HCT116 (cell line): Measurements from ENCODE around the gene ZNF521. TPM values are rescaled to one million over a fixed set of nuclear protein-coding genes. Genes with fewer than 3 reads are reported as not detected.

ENCODE experiments used
- ATAC-seq: fragments of 200-7000 bp; cut with Tn5 transposase; 2 replicates; pipeline ENCODE4 v1.9.1; 2020; ENCODE audit warnings: mild to moderate bottlenecking, moderate library complexity
- BruUV-seq: library from RNA; stranded (reverse); fragments of 400-500 nt; replicated peaks from 2 replicates; lab custom pipeline; 2021; lab: Mats Ljungman, UMichigan
- CTCF ChIA-PET: fragments of 300-600 bp; sonication (Branson Sonifier 250); formaldehyde crosslinking; loops from one replicate; lab custom pipeline; 2021; ENCODE audit warnings: antibody characterized with exemption; lab: Charles Lee
- POLR2A ChIA-PET: fragments of 300-600, 350-600 bp; sonication (Branson Sonifier 250); formaldehyde crosslinking; loops from one replicate; lab custom pipeline; 2021; ENCODE audit warnings: antibody characterized with exemption; lab: Charles Lee
- RAD21 ChIA-PET, 2 experiments: fragments of 300-600 bp; sonication (Branson Sonifier 250); formaldehyde crosslinking; loops; one replicate each; lab custom pipeline; 2023; ENCODE audit warnings: low total read pairs in 2 of 2; ENCODE audit not compliant: uncharacterized antibody in 2 of 2, unreplicated experiment in 2 of 2, low non-redundant PET in 1 of 2; lab: Charles Lee
- DNase-seq: peaks from one replicate; pipeline ENCODE4 v3.0.0-alpha.2; 2010; ENCODE audit warnings: low read depth, low spot score
- H2AFZ ChIP-seq: fragments of 200-600 bp; shearing (Covaris generic), sonication (generic); 2 replicates; pipeline ENCODE4 v1.6.1; 2017; ENCODE audit warnings: low read depth, mixed run types, mixed read lengths, antibody characterized with exemption, low read length; ENCODE audit not compliant: poor library complexity, severe bottlenecking
- H3K27ac ChIP-seq: 2 replicates; pipeline ENCODE4 v1.5.1; 2012; ENCODE audit warnings: low read depth, low read length
- H3K27me3 ChIP-seq: fragments of 200-600 bp; sonication (generic); 2 replicates; pipeline ENCODE4 v1.6.1; 2016; ENCODE audit warnings: mixed run types, low read length, mixed read lengths; ENCODE audit not compliant: insufficient read depth
- H3K36me3 ChIP-seq, 2 experiments: fragments of 200-500 bp in 1 of 2; fragments of 200-600 bp in 1 of 2; sonication (Bioruptor generic) in 1 of 2; sonication (generic) in 1 of 2; 2 replicates each; pipeline versions ENCODE4 v1.5.1 to v1.6.1; 2014 to 2016; ENCODE audit warnings: low read length in 2 of 2, inconsistent platforms in 1 of 2, mixed read lengths in 1 of 2, mixed run types in 1 of 2; ENCODE audit not compliant: insufficient read depth in 2 of 2, control insufficient read depth in 1 of 2
- H3K4me1 ChIP-seq, 2 experiments: fragments of 200-600 bp in 1 of 2; sonication (generic) in 1 of 2; 2 replicates each; pipeline versions ENCODE4 v1.5.1 to v1.6.1; 2012 to 2017; ENCODE audit warnings: low read length in 2 of 2, inconsistent platforms in 1 of 2, mild to moderate bottlenecking in 1 of 2, mixed read lengths in 1 of 2, mixed run types in 1 of 2, moderate library complexity in 1 of 2; ENCODE audit not compliant: insufficient read depth in 2 of 2, control insufficient read depth in 1 of 2
- H3K4me2 ChIP-seq: fragments of 200-600 bp; sonication (generic); 2 replicates; pipeline ENCODE4 v1.6.1; 2017; ENCODE audit warnings: mixed run types, low read length, mixed read lengths
- H3K4me3 ChIP-seq, 2 experiments: fragments of 200-600 bp in 1 of 2; sonication (generic) in 1 of 2; replicated peaks in 1 of 2; 2 replicates each; pipeline ENCODE4 v1.5.1; 2011 to 2016; ENCODE audit warnings: low read length in 2 of 2, control low read depth in 1 of 2, low read depth in 1 of 2, mild to moderate bottlenecking in 1 of 2, mixed read lengths in 1 of 2, mixed run types in 1 of 2
- H3K79me2 ChIP-seq: fragments of 200-600 bp; sonication (generic); 2 replicates; pipeline ENCODE4 v1.6.1; 2017; ENCODE audit warnings: mild to moderate bottlenecking, mixed run types, low read length, moderate library complexity, mixed read lengths; ENCODE audit not compliant: insufficient read depth
- H3K9ac ChIP-seq: fragments of 200-600 bp; sonication (generic); 2 replicates; pipeline ENCODE4 v1.6.1; 2016; ENCODE audit warnings: low read length, mixed read lengths
- H3K9me2 ChIP-seq: fragments of 200-600 bp; sonication (generic), shearing (Covaris generic); 2 replicates; pipeline ENCODE4 v1.6.1; 2017; ENCODE audit warnings: mixed run types, mild to moderate bottlenecking, moderate library complexity; ENCODE audit not compliant: insufficient read depth
- H3K9me3 ChIP-seq, 2 experiments: fragments of 200-500 bp in 1 of 2; fragments of 200-600 bp in 1 of 2; sonication (Bioruptor generic) in 1 of 2; sonication (generic) in 1 of 2; 2 replicates each; pipeline ENCODE4 v1.6.1; 2014 to 2017; ENCODE audit warnings: low read length in 2 of 2, mixed read lengths in 2 of 2, inconsistent platforms in 1 of 2, low read depth in 1 of 2, mild to moderate bottlenecking in 1 of 2, mixed run types in 1 of 2, moderate library complexity in 1 of 2; ENCODE audit not compliant: control insufficient read depth in 1 of 2, insufficient read depth in 1 of 2
- H4K20me1 ChIP-seq: fragments of 200-600 bp; sonication (generic), shearing (Covaris generic); 2 replicates; pipeline ENCODE4 v1.6.1; 2017; ENCODE audit warnings: mixed run types, mild to moderate bottlenecking, moderate library complexity; ENCODE audit not compliant: insufficient read depth
- ATF3 ChIP-seq: IDR thresholded peaks from 2 replicates; pipeline ENCODE4 v1.6.1; 2012
- CBX3 ChIP-seq: IDR thresholded peaks from 2 replicates; pipeline ENCODE4 v1.6.1; 2012; ENCODE audit warnings: low read depth
- CTCF ChIP-seq, 3 experiments: fragments of 200-600 bp in 1 of 3; sonication (generic) in 1 of 3; IDR thresholded peaks in 2 of 3; conservative IDR thresholded peaks in 1 of 3; 2 replicates each; pipeline ENCODE4 v1.5.1; 2012 to 2017; ENCODE audit warnings: low read depth in 2 of 3, low read length in 2 of 3, antibody characterized with exemption in 1 of 3, borderline replicate concordance in 1 of 3, control low read depth in 1 of 3, mild to moderate bottlenecking in 1 of 3, mixed read lengths in 1 of 3, mixed run types in 1 of 3, moderate library complexity in 1 of 3; ENCODE audit not compliant: insufficient read depth in 1 of 3
- EGR1 ChIP-seq: IDR thresholded peaks from 2 replicates; pipeline ENCODE4 v1.6.1; 2012; ENCODE audit warnings: low read depth
- EZH2 ChIP-seq: fragments of 200-600 bp; sonication (generic); IDR thresholded peaks from 2 replicates; pipeline ENCODE4 v1.6.1; 2017; ENCODE audit warnings: antibody characterized with exemption, mixed run types
- EZH2phosphoT487 ChIP-seq: fragments of 200-600 bp; IDR thresholded peaks from 2 replicates; pipeline ENCODE4 v1.6.1; 2018; ENCODE audit warnings: antibody characterized with exemption, borderline replicate concordance
- FOSL1 ChIP-seq: IDR thresholded peaks from 2 replicates; pipeline ENCODE4 v1.6.1; 2012; ENCODE audit warnings: low read depth
- POLR2AphosphoS5 ChIP-seq: IDR thresholded peaks from 2 replicates; pipeline ENCODE4 v1.6.1; 2011; ENCODE audit warnings: mild to moderate bottlenecking, low read depth, low read length, moderate library complexity
- RAD21 ChIP-seq: IDR thresholded peaks from 2 replicates; pipeline ENCODE4 v1.6.1; 2012; ENCODE audit warnings: low read depth, mild to moderate bottlenecking
- SRF ChIP-seq: IDR thresholded peaks from 2 replicates; pipeline ENCODE4 v1.6.1; 2012; ENCODE audit warnings: low read depth
- TCF7L2 ChIP-seq: IDR thresholded peaks from 2 replicates; pipeline ENCODE4 v1.7.0; 2011; ENCODE audit warnings: borderline replicate concordance, inconsistent platforms; ENCODE audit not compliant: insufficient read depth, insufficient read length; ENCODE audit errors: extremely low read depth
- YY1 ChIP-seq: IDR thresholded peaks from 2 replicates; pipeline ENCODE4 v1.6.1; 2011; ENCODE audit warnings: low read length, low read depth, moderate library complexity, mild to moderate bottlenecking; ENCODE audit not compliant: insufficient replicate concordance; ENCODE audit errors: extremely low read depth
- ZFX ChIP-seq: fragments of 450-650 bp; IDR thresholded peaks from 2 replicates; pipeline ENCODE4 v1.6.1; 2017
- ZNF274 ChIP-seq: fragments of 200-500 bp; sonication (Bioruptor generic); IDR thresholded peaks from 2 replicates; pipeline ENCODE4 v1.6.1; 2014; ENCODE audit warnings: mild to moderate bottlenecking, low read depth, low read length, inconsistent platforms
- intact Hi-C: fragments of 100-400 bp; cut with micrococcal nuclease; formaldehyde crosslinking; loops from 2 replicates; pipeline ENCODE4 v1.10.0; 2022
- total RNA-seq: library from RNA; stranded (reverse); gene quantifications from one replicate; pipeline ENCODE4 v1.2.1, GENCODE V29; 2021; ENCODE audit not compliant: unreplicated experiment

The ZNF521 gene
- total RNA-seq, 1 experiment from 2014 or later, result 0.10 TPM

- Histone ChIP-seq H3K36me3 (no peaks in the 10 kb centered on the region), H3K9me2 (no peaks in the 10 kb centered on the region), H3K4me2 (no peak overlapping the region), H3K9ac (no peak overlapping the region), H2AFZ (no peak overlapping the region), H3K4me3 (no peak overlapping the region), H4K20me1 (no peaks in the 10 kb centered on the region), H3K79me2 (no peaks in the 10 kb centered on the region), H3K9me3 (no peaks in the 10 kb centered on the region), H3K27ac (no peak overlapping the region), H3K4me1 (no peaks in the 10 kb centered on the region), H3K27me3 (no peaks in the 10 kb centered on the region)
- RAD21 ChIA-PET, result no interaction called here
- DNase-seq (no peak), ATAC-seq (no peak)
- intact Hi-C loops, result no loop called here
- CTCF ChIA-PET, result no interaction called here
- BruUV-seq, result no TSS peak
- POLR2A ChIA-PET, result no interaction called here
- TF ChIP-seq ATF3 (no peak), EZH2 (no peak), ZNF274 (no peak), CBX3 (no peak), YY1 (no peak), ZFX (no peak), EZH2phosphoT487 (no peak), POLR2AphosphoS5 (no peak), FOSL1 (no peak), EGR1 (no peak), CTCF (IDR thresholded peaks at IDR 0.05 in 2 of 3, conservative IDR thresholded peaks at IDR 0.05 in 1 of 3; ENCODE audit: borderline replicate concordance in 1 of 3, insufficient read depth in 1 of 3, low read depth in 2 of 3, low read length in 2 of 3) (no peak), RAD21 (no peak), TCF7L2 (no peak), SRF (no peak)
These were observed 204.0 kb downstream of the ZNF521 start for GRCh38 chr18:25147877-25148488.
